Stimulated activated CD4-positive, alpha-beta T cell treated with anti-CD3 and anti-CD28 coated beads, Interleukin-4, amount 100 ng/mL, for 1 hour (primary cell): ENCODE measurements around the gene TNFRSF6B.

Experiments used
- DNase-seq: peaks from one replicate; pipeline ENCODE4 v3.0.0-alpha.2; 2020

The TNFRSF6B gene

GRCh38 chr20:63739130-63740069, 42.9 kb downstream of the TNFRSF6B start, which contains the start of gene SLC2A4RG:
TSS of gene SLC2A4RG (plus strand) at chr20:63739776. CDS start at chr20:63739913, 137 bp downstream.
- DNase-seq, result peak; percentile 66

DNA sequence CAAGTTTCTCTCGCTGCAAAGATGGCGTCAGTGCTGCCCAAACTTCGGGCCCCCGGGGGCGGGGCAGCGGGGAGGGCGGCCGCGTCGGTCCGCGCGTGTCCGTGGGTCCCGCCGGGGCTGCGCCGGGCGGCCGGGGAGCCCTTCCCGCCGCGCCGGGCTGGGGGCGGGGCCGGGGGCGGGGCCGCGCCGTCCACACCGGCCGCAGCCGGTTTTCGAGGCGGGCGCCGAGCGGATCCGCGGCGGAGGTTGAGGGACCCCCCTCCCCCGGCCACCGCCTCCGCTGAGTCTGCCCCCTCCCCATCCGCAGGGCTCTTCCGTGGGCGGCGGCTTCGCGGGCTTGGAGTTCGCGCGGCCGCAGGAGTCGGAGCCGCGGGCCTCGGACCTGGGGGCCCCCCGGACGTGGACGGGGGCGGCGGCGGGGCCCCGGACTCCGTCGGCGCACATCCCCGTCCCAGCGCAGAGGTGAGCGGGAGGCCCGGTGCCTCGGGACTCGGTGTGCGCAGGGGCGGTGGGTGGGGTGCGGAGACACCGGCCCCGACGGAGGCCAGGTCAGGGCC, 43.7 kb downstream of the TNFRSF6B start:
- peak; percentile 43 for DNase-seq

DNA sequence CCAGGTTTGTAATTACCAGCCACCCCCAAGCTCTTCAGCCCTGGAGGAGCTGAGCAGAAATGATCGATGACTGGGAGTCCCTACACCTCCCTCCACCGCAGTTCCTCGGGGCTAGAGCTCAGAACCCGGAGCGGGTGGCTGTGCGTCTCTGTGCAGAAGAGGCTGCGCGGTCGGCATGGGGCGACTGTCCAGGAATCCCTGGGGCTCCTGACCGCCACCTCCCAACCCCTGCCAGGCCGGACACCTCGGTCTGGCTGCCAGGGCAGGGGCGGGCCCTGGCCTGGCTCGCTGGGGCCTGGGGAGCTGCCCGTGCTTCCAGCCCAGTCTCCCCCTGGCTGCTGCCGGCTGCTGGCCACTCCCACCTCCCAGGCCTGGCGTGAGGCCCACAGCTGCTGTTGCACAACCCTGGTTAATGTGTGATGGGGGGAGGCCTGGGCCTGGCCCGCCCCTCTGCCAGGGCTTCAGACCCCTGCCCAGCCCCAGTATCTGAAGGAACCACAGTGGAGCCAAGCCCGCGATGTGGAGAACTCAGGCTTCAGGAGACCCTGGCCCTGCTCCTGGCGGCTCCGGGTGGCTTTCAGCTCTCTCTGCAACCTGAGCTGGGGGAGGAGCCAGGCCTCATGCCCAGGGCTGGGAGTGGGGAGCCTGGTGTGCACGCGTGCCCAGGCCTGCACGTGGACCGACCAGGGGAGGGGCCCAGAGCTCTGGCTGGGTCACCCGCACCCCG, 44.3 kb downstream of the TNFRSF6B start:
- peak; percentile 32 for DNase-seq

DNA sequence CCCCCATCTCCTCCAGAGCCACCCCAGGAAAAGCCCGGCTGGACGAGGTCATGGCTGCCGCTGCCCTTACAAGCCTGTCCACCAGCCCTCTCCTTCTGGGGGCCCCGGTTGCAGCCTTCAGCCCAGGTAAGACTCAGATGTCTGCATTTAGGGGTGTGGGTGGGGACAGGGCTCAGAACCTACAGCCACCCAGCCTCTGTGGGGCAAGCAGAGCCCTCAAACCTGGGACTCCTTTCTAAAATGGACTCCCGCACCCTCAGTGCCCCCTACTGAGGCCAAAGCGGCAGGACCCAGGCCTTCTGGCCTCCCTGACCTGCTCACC, 44.9 kb downstream of the TNFRSF6B start:
- no peak for DNase-seq

DNA sequence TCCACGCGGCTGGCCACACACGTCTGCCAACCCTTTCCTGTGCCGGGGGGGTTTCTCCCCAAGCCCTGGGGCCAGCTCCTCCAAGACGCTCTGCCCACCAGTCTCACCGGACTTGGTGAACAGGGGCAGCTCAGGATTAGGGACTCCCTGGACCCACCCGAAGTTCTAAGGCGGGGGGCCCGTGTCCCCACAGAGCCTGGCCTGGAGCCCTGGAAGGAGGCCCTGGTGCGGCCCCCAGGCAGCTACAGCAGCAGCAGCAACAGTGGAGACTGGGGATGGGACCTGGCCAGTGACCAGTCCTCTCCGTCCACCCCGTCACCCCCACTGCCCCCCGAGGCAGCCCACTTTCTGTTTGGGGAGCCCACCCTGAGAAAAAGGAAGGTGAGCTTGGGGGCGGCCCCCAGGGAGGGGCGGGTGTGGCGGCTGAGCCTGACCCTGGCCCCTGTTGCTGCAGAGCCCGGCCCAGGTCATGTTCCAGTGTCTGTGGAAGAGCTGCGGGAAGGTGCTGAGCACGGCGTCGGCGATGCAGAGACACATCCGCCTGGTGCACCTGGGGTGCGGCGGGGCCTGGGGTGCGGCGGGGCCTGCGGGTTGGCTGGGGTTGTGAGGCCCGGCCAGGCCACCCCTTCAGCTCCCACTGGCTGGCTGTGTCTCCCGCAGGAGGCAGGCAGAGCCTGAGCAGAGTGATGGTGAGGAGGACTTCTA, 45.4 kb downstream of the TNFRSF6B start:
- no peak for DNase-seq

DNA sequence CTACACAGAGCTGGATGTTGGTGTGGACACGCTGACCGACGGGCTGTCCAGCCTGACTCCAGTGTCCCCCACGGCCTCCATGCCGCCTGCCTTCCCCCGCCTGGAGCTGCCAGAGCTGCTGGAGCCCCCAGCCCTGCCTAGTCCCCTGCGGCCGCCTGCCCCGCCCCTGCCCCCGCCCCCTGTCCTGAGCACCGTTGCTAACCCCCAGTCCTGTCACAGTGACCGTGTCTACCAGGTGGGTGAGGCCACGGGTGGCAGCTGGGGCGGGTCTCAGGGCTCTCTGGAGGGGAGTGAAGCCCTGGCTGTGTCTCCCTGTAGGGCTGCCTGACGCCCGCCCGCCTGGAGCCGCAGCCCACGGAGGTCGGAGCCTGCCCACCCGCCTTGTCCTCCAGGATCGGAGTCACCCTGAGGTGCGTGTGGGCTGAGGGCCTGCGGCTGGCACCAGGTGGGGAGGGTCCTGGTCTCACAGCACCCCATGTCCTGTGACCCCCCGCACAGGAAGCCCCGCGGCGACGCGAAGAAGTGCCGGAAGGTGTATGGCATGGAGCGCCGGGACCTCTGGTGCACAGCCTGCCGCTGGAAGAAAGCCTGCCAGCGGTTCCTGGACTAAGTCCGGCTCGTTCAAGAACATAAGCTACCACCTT, 46.1 kb downstream of the TNFRSF6B start:
- no peak for DNase-seq

- DNase-seq, result no peak
Measured at GRCh38 chr20:63743210-63743970, 46.9 kb downstream of the TNFRSF6B start.

- no peak for DNase-seq
Measured at GRCh38 chr20:63744158-63744557, 47.7 kb downstream of the TNFRSF6B start.

DNA sequence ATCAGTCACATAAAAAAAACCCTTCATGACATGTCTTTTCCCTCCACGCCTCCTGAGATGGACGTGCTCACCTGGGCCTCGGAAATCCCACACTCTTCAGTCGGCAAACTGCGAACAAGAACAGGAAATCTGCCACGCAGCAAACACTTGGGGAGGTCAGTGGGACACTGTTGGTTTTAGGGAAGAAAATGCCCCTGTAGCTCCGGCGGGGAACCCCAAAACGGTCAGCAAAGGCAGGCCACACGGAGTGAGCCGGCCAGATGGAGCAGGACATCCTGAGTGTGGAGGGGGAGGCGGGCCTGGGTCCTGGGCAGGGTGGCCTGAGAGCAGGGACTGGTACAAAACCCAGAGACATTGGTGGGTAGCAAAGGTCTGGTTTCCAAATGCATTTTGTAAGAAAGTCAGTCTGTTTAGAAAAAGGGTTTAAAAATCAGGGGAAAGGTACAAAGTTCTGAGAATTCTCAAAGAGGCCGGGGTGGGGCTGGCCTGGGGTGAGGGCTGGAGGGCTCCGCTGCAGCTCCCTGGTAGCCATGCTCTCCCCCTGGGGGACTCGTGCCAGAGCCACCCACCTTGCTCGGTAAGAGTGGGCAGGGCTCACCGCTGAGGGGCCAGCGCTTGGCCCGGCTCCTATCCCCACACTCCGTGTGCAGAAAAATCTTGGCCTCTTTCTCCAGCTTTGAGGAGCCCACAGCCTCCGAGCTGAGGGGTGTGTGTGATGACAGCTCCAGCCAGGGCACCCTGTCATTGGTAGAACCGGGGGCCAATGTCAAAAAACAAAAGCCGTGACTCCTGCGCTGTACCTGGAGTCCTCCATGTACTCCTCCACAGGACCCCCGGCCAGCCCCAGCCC, 48.3 kb downstream of the TNFRSF6B start:
- DNase-seq, result no peak

DNA sequence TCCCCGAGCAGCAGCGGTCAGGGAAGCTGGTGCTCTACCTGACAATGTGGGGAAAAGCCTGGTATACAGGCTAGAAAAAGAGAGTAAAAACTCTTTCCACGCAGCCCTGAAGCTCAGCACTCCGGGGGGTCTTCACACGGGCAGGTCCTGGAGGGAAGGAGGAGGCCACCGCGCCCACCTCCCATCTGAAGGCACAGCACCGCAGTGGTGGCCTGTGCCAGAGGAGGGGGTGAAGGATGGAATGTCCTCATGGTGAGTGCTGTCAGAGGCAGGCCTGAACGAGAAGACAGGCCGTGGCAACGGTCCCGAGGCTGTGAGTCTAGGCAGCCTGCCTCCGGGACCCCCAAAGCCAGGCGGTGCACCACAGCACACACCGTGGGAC, 49.0 kb downstream of the TNFRSF6B start:
- DNase-seq, result no peak

DNA sequence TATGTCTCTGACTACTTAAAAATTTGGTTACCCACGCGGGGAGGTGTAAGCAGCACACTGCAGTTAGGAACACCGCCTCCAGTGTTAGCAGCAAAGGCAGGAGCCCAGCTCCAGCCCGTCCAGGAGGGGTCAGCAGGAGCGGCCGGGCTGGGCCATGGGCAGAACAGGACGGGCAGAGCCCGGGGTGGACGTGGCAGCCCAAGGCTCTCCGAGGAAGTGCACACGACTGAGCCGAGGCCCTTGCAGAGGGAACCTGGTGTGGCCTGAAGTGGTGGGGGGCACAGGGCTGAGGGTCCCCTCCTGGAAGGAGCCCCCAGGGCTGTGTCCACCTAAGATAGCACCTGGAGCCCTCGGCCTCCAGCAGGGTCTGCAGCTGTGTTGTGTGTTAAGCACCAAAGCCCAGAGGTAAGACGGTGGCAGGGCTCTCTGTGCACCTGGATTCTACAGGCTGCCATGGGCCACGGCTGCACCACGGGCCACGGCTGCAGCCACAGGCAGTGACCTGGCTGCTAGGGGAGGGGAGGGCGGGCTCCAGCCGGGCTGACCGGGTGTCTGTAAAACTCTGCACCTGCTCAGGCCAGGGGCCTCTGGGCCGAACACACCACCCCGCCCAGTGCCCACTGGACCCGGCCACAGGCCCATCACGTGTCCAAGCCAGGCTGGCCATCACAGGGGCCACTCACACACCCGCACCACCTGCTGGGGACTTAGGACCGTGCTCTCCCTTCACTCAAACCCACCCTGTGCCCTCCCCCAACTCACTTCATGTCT, 49.7 kb downstream of the TNFRSF6B start:
- DNase-seq, result no peak

- DNase-seq, result no peak
Measured at GRCh38 chr20:63746751-63747315, 50.4 kb downstream of the TNFRSF6B start.

DNA sequence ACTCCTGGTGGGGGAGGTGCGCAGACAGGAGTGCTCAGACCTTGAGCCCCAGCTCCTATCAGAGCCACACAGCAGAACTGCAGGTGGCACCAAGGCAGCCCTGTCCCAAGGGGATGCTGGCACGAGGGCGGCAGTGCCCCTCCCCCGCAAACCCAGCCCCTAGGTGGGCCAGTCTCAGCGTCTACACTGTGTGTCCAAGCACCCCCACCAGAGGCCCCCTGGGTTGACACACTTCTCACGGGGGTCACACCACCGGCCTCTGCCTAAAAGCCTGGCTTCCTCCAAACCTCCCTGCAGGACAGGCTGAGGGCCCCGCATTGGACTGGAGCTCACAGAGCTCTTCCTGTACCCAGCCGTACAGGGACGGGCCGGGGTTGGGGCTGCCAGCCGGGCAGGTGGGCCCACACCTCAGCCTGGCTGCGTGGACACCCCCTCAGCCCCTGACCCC, 51.2 kb downstream of the TNFRSF6B start:
- no peak for DNase-seq
